ENCODE results near the gene ZNF14. TPM values are rescaled to one million over a fixed set of nuclear protein-coding genes. Genes with fewer than 3 reads are reported as not detected.
"Not testable (repeated sequence)": the region's sequence is repeated elsewhere in the genome, so short reads cannot be mapped to it uniquely, and the experiment has no call there.

The ZNF14 gene
- total and polyA plus RNA-seq, 12 donors, result 2.7 to 8.5 (median 4.2) TPM

DNA sequence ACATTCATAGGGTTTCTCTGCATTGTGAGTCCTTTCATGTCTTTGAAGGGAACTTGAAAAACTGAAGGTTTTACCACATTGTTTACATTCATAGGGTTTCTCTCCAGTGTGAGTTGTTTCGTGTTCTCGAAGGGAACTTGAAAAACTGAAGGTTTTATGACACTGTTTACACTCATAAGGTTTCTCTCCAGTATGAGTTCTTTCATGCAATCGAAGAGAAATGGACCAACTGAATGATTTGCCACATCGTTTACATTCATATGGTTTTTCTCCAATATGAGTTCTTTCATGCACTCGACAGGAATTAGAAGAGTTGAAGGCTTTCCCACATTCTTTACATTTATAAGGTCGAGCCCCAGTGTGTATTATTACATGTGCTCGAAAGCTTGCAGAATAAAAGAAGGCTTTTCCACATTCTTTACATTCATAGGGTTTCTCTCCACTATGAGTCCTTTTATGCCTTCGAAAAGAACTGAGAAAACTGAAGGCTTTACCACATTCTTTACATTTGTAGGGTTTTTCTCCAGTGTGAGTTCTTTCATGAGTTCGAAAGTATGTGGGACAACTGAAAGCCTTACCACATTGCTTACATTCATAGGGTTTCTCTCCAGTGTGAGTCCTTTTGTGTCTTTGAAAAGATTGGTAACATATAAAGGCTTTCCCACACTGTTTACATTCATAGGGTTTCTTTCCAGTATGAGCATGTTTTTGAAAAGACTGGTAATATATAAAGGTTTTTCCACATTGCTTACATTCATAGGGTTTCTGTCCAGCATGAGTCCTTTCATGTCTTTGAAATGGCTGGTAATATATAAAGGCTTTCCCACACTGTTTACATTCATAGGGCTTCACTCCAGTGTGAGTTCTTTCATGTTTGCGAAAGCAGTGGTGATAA, 20.7 kb downstream of the ZNF14 start:
- Histone ChIP-seq H3K27ac (no peak overlapping the region), H3K4me1 (replicated peaks in 1 of 2) (no peaks in the 10 kb centered on the region), H3K36me3 (replicated peaks in 1 of 2) (peaks cover 0 to 16% of the 10 kb centered on the region in 2 donors), H3K4me3 (peak overlapping the region in 1 of 4 donors; percentile 23), H3K9me3 (replicated peaks in 1 of 3) (peaks cover 22 to 98% (median 34%) of the 10 kb centered on the region in 3 donors), H3K27me3 (no peaks in the 10 kb centered on the region)
- 97 to 98% (median 98%) methylated on average over 10 of the region's 10 CpGs for WGBS, 4 donors
- DNase-seq, result no peak
- intact Hi-C loops (cut with DNase I), result no loop called here
- no peak for TF ChIP-seq POLR2A (IDR thresholded peaks at IDR 0.05)
- TF ChIP-seq, protein P1, sequence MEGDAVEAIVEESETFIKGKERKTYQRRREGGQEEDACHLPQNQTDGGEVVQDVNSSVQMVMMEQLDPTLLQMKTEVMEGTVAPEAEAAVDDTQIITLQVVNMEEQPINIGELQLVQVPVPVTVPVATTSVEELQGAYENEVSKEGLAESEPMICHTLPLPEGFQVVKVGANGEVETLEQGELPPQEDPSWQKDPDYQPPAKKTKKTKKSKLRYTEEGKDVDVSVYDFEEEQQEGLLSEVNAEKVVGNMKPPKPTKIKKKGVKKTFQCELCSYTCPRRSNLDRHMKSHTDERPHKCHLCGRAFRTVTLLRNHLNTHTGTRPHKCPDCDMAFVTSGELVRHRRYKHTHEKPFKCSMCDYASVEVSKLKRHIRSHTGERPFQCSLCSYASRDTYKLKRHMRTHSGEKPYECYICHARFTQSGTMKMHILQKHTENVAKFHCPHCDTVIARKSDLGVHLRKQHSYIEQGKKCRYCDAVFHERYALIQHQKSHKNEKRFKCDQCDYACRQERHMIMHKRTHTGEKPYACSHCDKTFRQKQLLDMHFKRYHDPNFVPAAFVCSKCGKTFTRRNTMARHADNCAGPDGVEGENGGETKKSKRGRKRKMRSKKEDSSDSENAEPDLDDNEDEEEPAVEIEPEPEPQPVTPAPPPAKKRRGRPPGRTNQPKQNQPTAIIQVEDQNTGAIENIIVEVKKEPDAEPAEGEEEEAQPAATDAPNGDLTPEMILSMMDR (IDR thresholded peaks at IDR 0.05), result no peak

DNA sequence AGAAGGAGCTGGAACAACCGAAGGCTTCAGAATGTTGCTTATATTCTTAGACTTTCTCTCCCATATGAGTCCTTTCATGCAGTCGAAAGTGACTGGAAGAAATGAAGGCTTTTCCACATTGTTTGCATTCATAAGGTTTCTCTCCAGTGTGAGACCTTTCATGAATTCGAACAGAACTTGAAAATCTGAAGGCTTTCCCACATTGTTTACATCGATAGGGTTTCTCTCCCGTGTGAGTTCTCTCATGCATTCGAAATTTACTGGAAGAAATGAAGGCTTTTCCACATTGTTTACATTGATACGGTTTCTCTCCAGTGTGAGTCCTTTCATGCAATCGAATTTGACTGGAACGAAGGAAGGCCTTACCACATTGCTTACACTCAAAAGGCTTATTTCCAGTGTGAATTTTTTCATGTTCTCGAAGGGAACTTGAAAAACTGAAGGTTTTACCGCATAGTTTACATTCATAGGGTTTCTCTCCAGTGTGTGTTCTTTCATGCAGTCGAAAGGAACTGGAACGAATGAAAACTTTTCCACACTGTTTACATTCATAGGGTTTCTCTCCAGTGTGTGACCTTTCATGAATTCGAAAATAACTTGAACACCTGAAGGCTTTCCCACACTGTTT, 21.5 kb downstream of the ZNF14 start:
- H3K4me3 ChIP-seq, result peak overlapping the region in 1 of 4 donors; percentile 23
- H3K27ac ChIP-seq, result no peak overlapping the region
- peaks cover 0 to 16% of the 10 kb centered on the region in 2 donors for H3K36me3 ChIP-seq (replicated peaks in 1 of 2)
- TF ChIP-seq POLR2A (IDR thresholded peaks at IDR 0.05), result no peak
- TF ChIP-seq, protein P1 (IDR thresholded peaks at IDR 0.05), result no peak
- intact Hi-C loops (cut with DNase I), result no loop called here
- peaks cover 22 to 98% (median 34%) of the 10 kb centered on the region in 3 donors for H3K9me3 ChIP-seq (replicated peaks in 1 of 3)
- no peak for DNase-seq
- no peaks in the 10 kb centered on the region for H3K27me3 ChIP-seq
- 97 to 98% (median 97%) methylated on average over 14 of the region's 14 CpGs for WGBS, 4 donors
- H3K4me1 ChIP-seq (replicated peaks in 1 of 2), result no peaks in the 10 kb centered on the region

DNA sequence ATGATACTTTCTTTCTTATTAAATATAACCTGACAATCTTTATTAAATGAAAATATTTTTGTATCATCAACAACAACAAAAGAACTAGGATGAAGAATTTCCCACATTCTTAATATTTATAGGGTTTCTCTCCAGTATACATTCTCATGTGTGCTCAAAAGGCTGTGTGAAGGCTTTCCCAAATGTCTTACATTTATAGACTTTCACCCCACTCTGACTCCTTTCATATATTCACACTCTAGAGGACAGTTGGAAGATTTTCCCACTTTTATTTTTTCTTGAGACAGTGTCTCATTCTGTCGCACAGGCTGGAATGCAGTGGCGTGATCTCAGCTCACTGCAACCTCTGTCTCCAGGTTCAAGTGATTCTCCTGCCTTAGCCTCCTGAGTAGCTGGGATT, 22.4 kb downstream of the ZNF14 start:
- Histone ChIP-seq H3K27ac (no peak overlapping the region), H3K4me1 (replicated peaks in 1 of 2) (no peaks in the 10 kb centered on the region), H3K36me3 (replicated peaks in 1 of 2) (peaks cover 0 to 16% of the 10 kb centered on the region in 2 donors), H3K9me3 (replicated peaks in 1 of 3) (peaks cover 22 to 98% (median 34%) of the 10 kb centered on the region in 3 donors), H3K27me3 (no peaks in the 10 kb centered on the region), H3K4me3 (peak overlapping the region in 1 of 4 donors; percentile 20)
- intact Hi-C loops (cut with DNase I), result no loop called here
- 91 to 99% (median 97%) methylated on average over 2 of the region's 2 CpGs for WGBS, 4 donors
- TF ChIP-seq, protein P1 (IDR thresholded peaks at IDR 0.05), result no peak
- no peak for TF ChIP-seq POLR2A (IDR thresholded peaks at IDR 0.05)
- no peak for DNase-seq

DNA sequence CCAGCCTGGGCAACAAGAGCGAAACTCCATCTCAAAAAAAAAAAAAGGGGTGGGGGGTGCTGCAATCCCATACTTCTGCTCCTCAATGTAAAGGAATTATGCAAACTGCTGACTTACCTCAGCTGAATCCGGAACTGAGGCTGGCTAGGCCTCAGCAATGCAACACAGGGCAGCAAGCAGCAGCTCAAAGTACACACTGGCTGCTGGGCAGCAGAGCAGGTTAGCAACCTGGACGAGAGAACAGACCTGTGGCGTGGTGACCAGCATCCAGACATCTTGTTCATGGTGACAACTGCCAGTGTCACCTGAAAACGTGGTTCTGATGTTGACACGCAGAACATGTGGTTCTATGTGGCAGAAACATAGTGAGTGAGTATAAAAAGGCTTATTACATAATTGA, 28.1 kb downstream of the ZNF14 start:
- 88 to 94% (median 92%) methylated on average over 5 to 6 of the region's 6 CpGs for WGBS, 4 donors
- Histone ChIP-seq H3K36me3 (replicated peaks in 1 of 2) (no peaks in the 10 kb centered on the region), H3K4me3 (no peak overlapping the region), H3K9me3 (replicated peaks in 1 of 3) (peaks cover 0 to 48% (median 3%) of the 10 kb centered on the region in 3 donors), H3K27me3 (no peaks in the 10 kb centered on the region), H3K27ac (no peak overlapping the region), H3K4me1 (replicated peaks in 1 of 2) (no peaks in the 10 kb centered on the region)
- TF ChIP-seq, protein P1 (IDR thresholded peaks at IDR 0.05), result no peak
- TF ChIP-seq POLR2A (IDR thresholded peaks at IDR 0.05), result no peak
- intact Hi-C loops (cut with DNase I), result no loop called here
- DNase-seq, result no peak

DNA sequence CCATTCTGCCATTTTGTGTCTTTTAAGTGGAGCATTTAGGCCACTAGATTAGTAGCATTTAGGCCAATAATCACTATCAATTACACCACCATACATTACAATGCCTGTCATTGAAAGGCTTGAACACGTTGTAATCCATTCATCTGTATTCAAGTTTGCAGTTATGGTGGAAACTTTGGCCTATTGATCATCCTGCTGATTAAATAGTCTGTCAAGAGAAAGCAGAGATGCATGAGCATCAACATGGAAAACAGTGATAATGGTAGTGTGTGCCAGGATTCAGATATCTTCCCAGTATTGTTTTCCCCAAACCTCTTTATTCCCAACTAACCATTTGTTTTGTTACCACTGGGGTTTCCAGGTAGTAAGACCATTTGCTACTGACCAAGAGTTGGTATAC, 32.4 kb downstream of the ZNF14 start:
- DNase-seq; H3K4me3 ChIP-seq; H3K4me1 ChIP-seq (replicated peaks in 1 of 2); H3K27me3 ChIP-seq; H3K27ac ChIP-seq; H3K36me3 ChIP-seq (replicated peaks in 1 of 2); H3K9me3 ChIP-seq (replicated peaks in 1 of 3); intact Hi-C loops (cut with DNase I): not testable (repeated sequence)
- WGBS, 4 donors, result 83 to 100% (median 88%) methylated on average over 1 of the region's 1 CpG

Measured in adrenal gland (tissue), 12 donors.